Measurements from ENCODE around the gene PRPF40B.

- no peak for TF ChIP-seq CTCF (conservative IDR thresholded peaks at IDR 0.05 in 1 of 2, IDR thresholded peaks at IDR 0.05 in 1 of 2; ENCODE audit: extremely low read depth in 1 of 2, insufficient read depth in 1 of 2, low read depth in 1 of 2, low read length in 2 of 2)
- TF ChIP-seq EZH2 (IDR thresholded peaks at IDR 0.05; ENCODE audit: borderline replicate concordance, low read length) = no peak
These were observed 26.5 kb downstream of the PRPF40B start for GRCh38 chr12:49649892-49650291.

Data from mammary epithelial cell (primary cell).